ENCODE measurements around the gene NINJ1. TPM values are rescaled to one million over a fixed set of nuclear protein-coding genes. Genes with fewer than 3 reads are reported as not detected.

The NINJ1 gene
- total and polyA plus RNA-seq, 2 of the 8 experiments (the other 6 are each of a cell fraction or from before 2014, with no cell fraction given), result 28.2 to 65.6 TPM

- no peak overlapping the region for H3K4me2 ChIP-seq (ENCODE audit: insufficient read depth in 1 of 2, low read depth in 2 of 2, low read length in 2 of 2)
- no peak overlapping the region for H3K27ac ChIP-seq (ENCODE audit: low read depth, low read length)
- WGBS, 2 experiments (ENCODE audit: extremely low coverage in 1 of 2, insufficient coverage in 1 of 2, insufficient read length in 1 of 2, insufficient replicate concordance in 2 of 2, low coverage in 1 of 2, low lambda C conversion rate in 2 of 2, missing lambda C conversion rate in 1 of 2), result 96% methylated on average over 12 of the region's 12 CpGs; no CpG with 5 or more reads in 1 of the 2 experiments
- no peak for DNase-seq (ENCODE audit: low read depth in 1 of 2, low spot score in 2 of 2)
- H3K56ac ChIP-seq (replicated peaks; ENCODE audit: insufficient read length, low read depth, low read length), result no peak overlapping the region
- H4K91ac ChIP-seq (replicated peaks; ENCODE audit: insufficient read length, low read length), result no peak overlapping the region
- no peaks in the 10 kb centered on the region for H4K20me1 ChIP-seq (replicated peaks in 1 of 2; ENCODE audit: control insufficient read depth in 1 of 2, insufficient read depth in 2 of 2, low read length in 2 of 2)
- H3K18ac ChIP-seq (ENCODE audit: extremely low read depth, low read length), result no peak overlapping the region
- H2AFZ ChIP-seq (ENCODE audit: low read length), result no peak overlapping the region
- H3K9ac ChIP-seq (replicated peaks in 1 of 4; ENCODE audit: extremely low read depth in 1 of 4, low read depth in 3 of 4, low read length in 3 of 4), result no peak overlapping the region
- H4K5ac ChIP-seq (ENCODE audit: insufficient read length, low read depth, low read length), result no peak overlapping the region
- H3K4me1 ChIP-seq (replicated peaks in 1 of 4; ENCODE audit: control insufficient read depth in 3 of 4, insufficient read depth in 4 of 4, low read length in 3 of 4), result peaks cover 0 to 2% (median 0%) of the 10 kb centered on the region in 4 experiments; a peak in 1 of 7 replicates
- no peak overlapping the region for H2BK12ac ChIP-seq (ENCODE audit: low read depth, low read length)
- H2BK120ac ChIP-seq (replicated peaks; ENCODE audit: low read depth, low read length), result no peak overlapping the region
- no peak for FAIRE-seq
- no peaks in the 10 kb centered on the region for H3K23me2 ChIP-seq (ENCODE audit: low read depth, low read length)
- H4K8ac ChIP-seq (ENCODE audit: extremely low read depth, insufficient read depth, low read length), result peak overlapping the region; percentile 11
- no peaks in the 10 kb centered on the region for H3K79me2 ChIP-seq (ENCODE audit: control insufficient read depth in 1 of 2, insufficient read depth in 2 of 2, low read length in 2 of 2)
- no peaks in the 10 kb centered on the region for H3K36me3 ChIP-seq (ENCODE audit: control insufficient read depth in 2 of 4, insufficient read depth in 4 of 4, low read length in 3 of 4)
- H3K4me3 ChIP-seq (ENCODE audit: extremely low read depth in 1 of 4, insufficient read depth in 2 of 4, low read depth in 3 of 4, low read length in 4 of 4), result no peak overlapping the region
- H3K23ac ChIP-seq (ENCODE audit: insufficient read length), result no peak overlapping the region
- H2BK15ac ChIP-seq (ENCODE audit: low read length), result no peak overlapping the region
- H2AK5ac ChIP-seq (ENCODE audit: low read depth, low read length), result no peak overlapping the region
- H3K27me3 ChIP-seq (replicated peaks in 1 of 4; ENCODE audit: control insufficient read depth in 3 of 4, extremely low read depth in 1 of 4, insufficient read depth in 3 of 4, low read length in 3 of 4), result no peaks in the 10 kb centered on the region
- no peak overlapping the region for H3K14ac ChIP-seq (ENCODE audit: insufficient read length)
- H3K79me1 ChIP-seq (ENCODE audit: low read depth, low read length), result no peaks in the 10 kb centered on the region
- ChIA-PET POLR2A (ENCODE audit: partially characterized antibody) (interaction anchor here (0.6 to 1.1 kb wide), 2 partner anchors 12 to 550 kb away, joined by 3 read pairs; no protein-coding TSS in a partner anchor), CTCF (ENCODE audit: partially characterized antibody) (interaction anchor here (0.7 to 1.1 kb wide), 2 partner anchors 9 to 28 kb away, joined by 3 to 4 read pairs; no protein-coding TSS in a partner anchor)
- no peak overlapping the region for H2BK5ac ChIP-seq (ENCODE audit: low read depth, low read length)
- no peak overlapping the region for H2BK20ac ChIP-seq (ENCODE audit: low read length)
- H3K4ac ChIP-seq (replicated peaks; ENCODE audit: insufficient read length, low read depth, low read length), result no peak overlapping the region
- no peaks in the 10 kb centered on the region for H3K9me3 ChIP-seq (ENCODE audit: insufficient read depth in 2 of 2, low read depth in 1 of 2, low read length in 1 of 2)
- no peak for TF ChIP-seq BACH1 (IDR thresholded peaks at IDR 0.05; ENCODE audit: low read length)
- TF ChIP-seq SUZ12 (IDR thresholded peaks at IDR 0.05; ENCODE audit: low read length), result no peak
- TF ChIP-seq GTF2F1 (IDR thresholded peaks at IDR 0.05; ENCODE audit: borderline replicate concordance, low read depth, low read length), result no peak
- no peak for TF ChIP-seq RNF2 (IDR thresholded peaks at IDR 0.05; ENCODE audit: borderline replicate concordance, low read depth, low read length, missing control alignments, poor library complexity, severe bottlenecking)
- TF ChIP-seq, protein P1, sequence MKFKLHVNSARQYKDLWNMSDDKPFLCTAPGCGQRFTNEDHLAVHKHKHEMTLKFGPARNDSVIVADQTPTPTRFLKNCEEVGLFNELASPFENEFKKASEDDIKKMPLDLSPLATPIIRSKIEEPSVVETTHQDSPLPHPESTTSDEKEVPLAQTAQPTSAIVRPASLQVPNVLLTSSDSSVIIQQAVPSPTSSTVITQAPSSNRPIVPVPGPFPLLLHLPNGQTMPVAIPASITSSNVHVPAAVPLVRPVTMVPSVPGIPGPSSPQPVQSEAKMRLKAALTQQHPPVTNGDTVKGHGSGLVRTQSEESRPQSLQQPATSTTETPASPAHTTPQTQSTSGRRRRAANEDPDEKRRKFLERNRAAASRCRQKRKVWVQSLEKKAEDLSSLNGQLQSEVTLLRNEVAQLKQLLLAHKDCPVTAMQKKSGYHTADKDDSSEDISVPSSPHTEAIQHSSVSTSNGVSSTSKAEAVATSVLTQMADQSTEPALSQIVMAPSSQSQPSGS (IDR thresholded peaks at IDR 0.05; ENCODE audit: low read length), result no peak
- no peak for TF ChIP-seq HDAC2 (IDR thresholded peaks at IDR 0.05; ENCODE audit: borderline replicate concordance in 1 of 2, low read depth in 2 of 2, low read length in 2 of 2)
- no peak for TF ChIP-seq CEBPB (IDR thresholded peaks at IDR 0.05; ENCODE audit: low read depth, low read length)
- TF ChIP-seq FOSL1 (IDR thresholded peaks at IDR 0.05; ENCODE audit: insufficient read depth, low read depth, low read length), result no peak
- no peak for TF ChIP-seq PHF8 (conservative IDR thresholded peaks at IDR 0.05; ENCODE audit: low read depth, low read length)
- TF ChIP-seq POU5F1 (IDR thresholded peaks at IDR 0.05; ENCODE audit: low read depth, low read length), result no peak
These were observed 57.8 kb downstream of the NINJ1 start for GRCh38 chr9:93076101-93076791.

Measured in H1 (cell line).